ENCODE results near the gene WDR86.
A peak's percentile ranks its signal among the peaks of the same experiment; 100 is the strongest.

WDR86 gene, protein sequence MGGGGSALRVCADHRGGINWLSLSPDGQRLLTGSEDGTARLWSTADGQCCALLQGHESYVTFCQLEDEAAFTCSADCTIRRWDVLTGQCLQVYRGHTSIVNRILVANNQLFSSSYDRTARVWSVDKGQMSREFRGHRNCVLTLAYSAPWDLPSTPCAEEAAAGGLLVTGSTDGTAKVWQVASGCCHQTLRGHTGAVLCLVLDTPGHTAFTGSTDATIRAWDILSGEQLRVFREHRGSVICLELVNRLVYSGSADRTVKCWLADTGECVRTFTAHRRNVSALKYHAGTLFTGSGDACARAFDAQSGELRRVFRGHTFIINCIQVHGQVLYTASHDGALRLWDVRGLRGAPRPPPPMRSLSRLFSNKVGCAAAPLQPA

GRCh38 chr7:151409667-151410404, at the start of gene WDR86:
TSS of gene WDR86 (minus strand) at chr7:151410038. CDS start at chr7:151409589, 449 bp downstream.
- DNase-seq, result no peak

DNA sequence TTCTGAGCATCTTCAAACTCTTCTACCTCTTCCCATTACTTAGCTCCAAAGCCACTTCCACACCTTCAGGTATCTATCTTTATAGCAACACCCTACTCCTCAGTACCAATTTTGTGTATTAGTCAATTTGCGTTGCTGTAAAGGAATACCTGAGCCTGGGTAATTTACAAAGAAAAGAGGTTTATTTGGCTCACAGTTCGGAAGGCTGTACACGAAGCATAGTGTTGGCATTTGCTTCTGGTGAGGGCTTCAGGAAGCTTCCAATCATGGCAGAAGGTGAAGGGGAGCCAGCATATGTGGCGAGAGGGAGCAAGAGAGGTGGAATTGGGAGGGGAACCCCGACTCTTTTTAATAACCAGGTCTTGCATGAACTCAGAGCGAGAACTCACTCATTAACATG, 47.7 kb upstream of the WDR86 start:
- no peak for DNase-seq

- no peak for DNase-seq
These were observed 46.9 kb upstream of the WDR86 start for GRCh38 chr7:151456782-151457181.

- DNase-seq, result no peak
These were observed 46.4 kb upstream of the WDR86 start for GRCh38 chr7:151456276-151456675.

GRCh38 chr7:151455690-151456089, 45.9 kb upstream of the WDR86 start:
- DNase-seq, result no peak

GRCh38 chr7:151454932-151455530, 45.2 kb upstream of the WDR86 start:
- DNase-seq, result no peak

- no peak for DNase-seq
These were observed 44.5 kb upstream of the WDR86 start for GRCh38 chr7:151454305-151454704.

DNA sequence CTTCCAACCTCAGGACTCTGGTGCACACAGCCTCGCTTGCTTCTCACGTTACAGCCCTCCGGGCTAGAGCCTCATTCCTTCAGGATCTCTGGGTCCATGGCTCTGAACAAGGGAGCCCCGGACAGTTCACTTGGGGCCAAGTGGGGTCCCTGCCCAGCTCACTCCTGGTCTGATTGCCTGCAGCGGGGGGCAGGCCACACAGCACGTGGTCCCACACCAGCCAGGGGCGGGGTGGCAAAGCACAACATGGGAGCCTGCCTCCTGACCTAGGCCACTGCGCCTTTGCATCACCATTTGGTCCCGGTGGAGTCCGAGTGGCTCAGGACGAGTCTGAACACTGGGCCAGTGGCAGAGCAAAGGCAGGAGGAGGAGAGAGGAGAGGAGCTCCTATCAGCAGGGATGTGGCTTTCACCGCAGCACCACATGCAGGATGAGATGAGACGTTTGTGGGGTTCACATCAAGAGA, 43.5 kb upstream of the WDR86 start:
- no peak for DNase-seq

DNA sequence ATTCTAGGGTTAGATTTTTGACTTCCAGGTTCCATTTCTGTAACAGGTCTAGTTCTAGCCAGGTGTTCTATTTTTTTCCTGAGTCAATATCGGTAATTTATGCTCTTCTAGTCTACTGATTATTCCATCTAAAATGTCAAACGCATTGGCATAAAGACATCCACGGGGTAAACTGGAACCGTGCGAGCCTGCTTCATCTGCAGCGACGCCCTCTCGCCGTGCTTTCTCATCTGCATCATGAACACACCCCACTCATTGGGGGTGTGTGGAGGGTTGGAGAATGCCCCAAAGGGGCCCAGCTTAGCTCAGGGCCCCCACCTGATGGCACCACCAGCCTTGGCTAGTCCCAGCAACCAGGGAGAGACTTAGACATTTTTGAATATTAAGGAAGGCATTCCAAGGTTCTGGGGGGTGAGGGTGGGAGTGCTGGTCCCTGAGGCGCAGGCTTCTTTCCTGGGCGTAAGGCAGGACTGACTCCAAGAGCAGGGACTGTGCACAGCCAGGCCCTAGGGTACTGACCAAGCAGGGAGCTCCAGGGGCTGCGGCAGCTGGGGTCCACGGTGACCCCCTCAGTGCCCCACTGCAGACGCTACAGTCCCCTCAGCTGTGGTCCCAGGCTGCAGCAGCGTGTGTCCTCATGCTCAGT, 43.0 kb upstream of the WDR86 start:
- no peak for DNase-seq

- DNase-seq, result no peak
These were observed 42.1 kb upstream of the WDR86 start for GRCh38 chr7:151451626-151452571.

DNA sequence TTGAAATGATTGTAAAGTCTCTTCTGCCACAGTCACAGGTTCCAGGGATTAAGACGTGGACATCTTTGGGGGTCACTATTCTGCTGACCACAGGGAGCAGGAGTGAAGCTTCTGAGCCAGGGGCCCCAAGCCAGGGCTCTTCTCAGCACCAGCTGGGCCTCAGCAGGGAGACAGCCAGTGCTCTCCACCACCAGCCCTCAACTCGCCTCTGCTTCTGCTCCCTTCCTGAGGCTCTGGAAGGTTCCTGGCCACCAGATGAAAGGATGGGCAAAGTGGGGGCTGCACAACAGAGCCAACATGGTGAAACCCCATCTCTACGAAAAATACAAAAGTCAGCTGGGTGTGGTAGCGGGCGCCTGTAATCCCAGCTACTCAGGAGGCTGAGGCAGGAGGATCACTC, 41.3 kb upstream of the WDR86 start:
- no peak for DNase-seq

DNA sequence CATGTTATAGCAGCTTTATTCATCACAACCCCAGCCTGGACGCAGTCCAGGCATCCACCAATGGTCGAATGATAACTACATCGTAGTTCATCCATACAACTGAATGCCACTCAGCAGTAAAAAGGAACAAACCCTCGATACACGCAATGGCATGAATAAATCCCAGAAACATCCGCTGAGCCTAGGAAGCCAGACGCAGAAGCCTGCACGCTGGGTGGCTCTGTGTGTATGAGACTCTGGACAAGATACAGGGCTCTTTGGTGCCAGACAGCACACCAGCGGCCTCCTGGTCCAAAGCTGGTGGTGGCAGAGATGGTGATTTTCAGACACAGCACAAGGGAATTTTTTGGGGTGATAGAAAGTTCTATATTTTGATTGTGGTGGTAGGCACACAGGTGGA, 40.2 kb upstream of the WDR86 start:
- no peak for DNase-seq

- DNase-seq, result peak; percentile 79
These were observed 38.7 kb upstream of the WDR86 start for GRCh38 chr7:151448261-151449252.

- no peak for DNase-seq
These were observed 38.0 kb upstream of the WDR86 start for GRCh38 chr7:151447901-151448260.

GRCh38 chr7:151447312-151447711, 37.5 kb upstream of the WDR86 start:
- DNase-seq, result no peak

DNA sequence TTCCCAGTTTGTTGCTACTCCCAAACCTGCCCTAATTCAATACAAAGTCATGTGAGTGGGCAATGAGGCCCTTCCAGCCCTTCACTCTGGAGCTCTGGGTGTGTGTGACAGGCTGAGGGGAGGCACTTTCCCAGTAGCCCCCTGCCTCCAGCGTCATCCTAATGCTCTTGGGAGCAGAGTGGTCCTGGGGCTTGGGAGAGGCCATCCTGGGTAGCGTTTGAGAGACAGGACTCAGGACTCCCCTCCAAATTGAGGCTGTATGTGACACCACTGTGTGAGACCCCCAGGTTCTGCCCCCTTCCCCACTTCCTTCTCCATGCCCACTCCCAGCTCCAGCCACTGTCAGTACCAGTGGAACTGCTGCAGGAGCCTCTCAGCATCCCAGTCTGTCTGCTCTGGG, 36.6 kb upstream of the WDR86 start:
- DNase-seq, result no peak

- DNase-seq, result no peak
These were observed 34.8 kb upstream of the WDR86 start for GRCh38 chr7:151444632-151445031.

GRCh38 chr7:151442776-151443496, 33.1 kb upstream of the WDR86 start:
- no peak for DNase-seq

- no peak for DNase-seq
These were observed 31.1 kb upstream of the WDR86 start for GRCh38 chr7:151440799-151441445.

Data from activated naive CD4-positive, alpha-beta T cell treated with anti-CD3 and anti-CD28 coated beads, Interleukin-2, amount 50 U/mL, for 16 hours (primary cell).